Hepatocyte (in vitro differentiated cells): ENCODE measurements around the gene HEXD.

ENCODE experiments used
- CTCF ChIP-seq: fragments of 200-600 bp; sonication (generic); IDR thresholded peaks from 2 replicates; pipeline ENCODE4 v1.5.1; 2016; ENCODE audit warnings: antibody characterized with exemption, mild to moderate bottlenecking; ENCODE audit not compliant: poor library complexity
- EZH2 ChIP-seq: fragments of 200-600 bp; sonication (generic); IDR thresholded peaks from 2 replicates; pipeline ENCODE4 v1.6.1; 2016; ENCODE audit warnings: antibody characterized with exemption, mild to moderate bottlenecking, borderline replicate concordance
- EZH2phosphoT487 ChIP-seq: fragments of 200-600 bp; sonication (generic); IDR thresholded peaks from one replicate; pipeline ENCODE4 v1.6.1; 2018; ENCODE audit warnings: antibody characterized with exemption, mild to moderate bottlenecking, low read depth, moderate library complexity; ENCODE audit not compliant: unreplicated experiment, severe bottlenecking

- TF ChIP-seq CTCF: no peak
- TF ChIP-seq EZH2phosphoT487: no peak
- TF ChIP-seq EZH2: no peak
Observed at GRCh38 chr17:82389379-82389778, 28.8 kb upstream of the HEXD start.
